H1 (cell line): ENCODE data around the gene EML4. TPM values are rescaled to one million over a fixed set of nuclear protein-coding genes. Genes with fewer than 3 reads are reported as not detected.

Experiments used
- ATF2 ChIP-seq: IDR thresholded peaks from 2 replicates; pipeline ENCODE4 v1.6.1; 2012; ENCODE audit warnings: low read length, inconsistent platforms
- polyA plus RNA-seq, 7 experiments: library from polyadenylated mRNA; depleted of rRNA in 3 of 7; stranded (reverse) in 5 of 7; unstranded in 2 of 7; fragments of >200 nt in 5 of 7; fragments of 200-250 nt in 2 of 7; gene quantifications; 1 replicate in 5 of 7; 2 replicates in 1 of 7; 4 replicates in 1 of 7; pipeline versions ENCODE4 v1.2.1 to v1.2.3, GENCODE V29; 2011 to 2013; ENCODE audit warnings: missing spikeins in 2 of 7, mixed read lengths in 2 of 7
- total RNA-seq: library from RNA; stranded (reverse); fragmentation: NEBNext Ultra II Directional; extraction: Animal tissue kit (Norgen Biotek cat#: 25700); gene quantifications from 2 replicates; pipeline ENCODE4 v1.2.1, GENCODE V29; 2021

Gene EML4
- total and polyA plus RNA-seq, 2 of the 8 experiments (the other 6 are each of a cell fraction or from before 2014, with no cell fraction given), result 50.1 to 104 TPM

GRCh38 chr2:42210203-42210602 lies 41.0 kb downstream of the EML4 start (continued):
- TF ChIP-seq ATF2, result no peak
